ENCODE data around the gene SLC9A9.

DNA sequence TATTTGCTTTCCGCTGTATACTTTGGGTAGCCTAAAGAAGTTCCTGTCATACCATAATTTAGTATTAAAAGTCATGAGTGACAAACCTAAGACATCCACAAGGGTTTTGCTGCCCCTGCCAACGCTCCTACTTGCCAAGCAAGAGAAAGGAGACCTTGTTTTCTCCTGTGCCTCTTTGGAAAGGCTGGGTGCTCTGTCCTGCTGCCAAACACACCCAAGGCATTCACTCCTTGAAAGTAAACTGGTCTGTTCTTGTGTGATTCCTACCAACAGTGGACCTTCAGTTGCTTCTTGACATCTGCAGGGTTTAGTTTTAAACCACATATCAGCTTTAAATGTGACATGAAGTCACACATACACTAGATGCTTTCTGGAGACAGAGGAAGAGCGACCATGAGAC, 295.4 kb downstream of the SLC9A9 start:
- no peak for TF ChIP-seq EZH2 (optimal IDR thresholded peaks at IDR 0.05; ENCODE audit: low read depth, low read length)
- TF ChIP-seq, protein P1, sequence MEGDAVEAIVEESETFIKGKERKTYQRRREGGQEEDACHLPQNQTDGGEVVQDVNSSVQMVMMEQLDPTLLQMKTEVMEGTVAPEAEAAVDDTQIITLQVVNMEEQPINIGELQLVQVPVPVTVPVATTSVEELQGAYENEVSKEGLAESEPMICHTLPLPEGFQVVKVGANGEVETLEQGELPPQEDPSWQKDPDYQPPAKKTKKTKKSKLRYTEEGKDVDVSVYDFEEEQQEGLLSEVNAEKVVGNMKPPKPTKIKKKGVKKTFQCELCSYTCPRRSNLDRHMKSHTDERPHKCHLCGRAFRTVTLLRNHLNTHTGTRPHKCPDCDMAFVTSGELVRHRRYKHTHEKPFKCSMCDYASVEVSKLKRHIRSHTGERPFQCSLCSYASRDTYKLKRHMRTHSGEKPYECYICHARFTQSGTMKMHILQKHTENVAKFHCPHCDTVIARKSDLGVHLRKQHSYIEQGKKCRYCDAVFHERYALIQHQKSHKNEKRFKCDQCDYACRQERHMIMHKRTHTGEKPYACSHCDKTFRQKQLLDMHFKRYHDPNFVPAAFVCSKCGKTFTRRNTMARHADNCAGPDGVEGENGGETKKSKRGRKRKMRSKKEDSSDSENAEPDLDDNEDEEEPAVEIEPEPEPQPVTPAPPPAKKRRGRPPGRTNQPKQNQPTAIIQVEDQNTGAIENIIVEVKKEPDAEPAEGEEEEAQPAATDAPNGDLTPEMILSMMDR (IDR thresholded peaks at IDR 0.05; ENCODE audit: low read length) = no peak
